Posterior cingulate gyrus (tissue), 11 donors: ENCODE results near the gene CCNO.

Source experiments
- DNase-seq, 10 donors: peaks; one replicate each; pipeline versions ENCODE4 v3.0.0 to v3.0.0-alpha.2; 2020 to 2021; ENCODE audit warnings: mixed read lengths in 3 of 10
- intact Hi-C: fragments of 100-400 bp; cut with DNase I; formaldehyde crosslinking; loops from one replicate; pipeline ENCODE4 v1.15.1; 2023

CCNO gene

GRCh38 chr5:55232985-55233928 is at the start of gene CCNO:
Gene CCNO, minus strand, starts transcription at chr5:55233608. Its CDS starts 85 bp downstream, at chr5:55233523.
- DNase-seq, result peak in 9 of 10 donors; percentile 43 to 95 (median 67)
- intact Hi-C loops, result loop anchor here (5.0 kb wide), 1 partner anchor 56 kb away; no protein-coding TSS in a partner anchor

- intact Hi-C loops, result no loop called here
These were observed 45.4 kb upstream of the CCNO start for GRCh38 chr5:55278778-55279177.

GRCh38 chr5:55276771-55277170 is 43.4 kb upstream of the CCNO start:
- DNase-seq, result no peak
- intact Hi-C loops, result no loop called here

More at GRCh38 chr5:55278778-55279177, 45.4 kb upstream of the CCNO start:
- DNase-seq, result no peak

- no peak for DNase-seq
- intact Hi-C loops, result no loop called here
These were observed 24.9 kb upstream of the CCNO start for GRCh38 chr5:55258339-55258738.

- intact Hi-C loops, result no loop called here
These were observed 21.4 kb upstream of the CCNO start for GRCh38 chr5:55254802-55255201.

GRCh38 chr5:55250064-55250463 is 16.7 kb upstream of the CCNO start:
- intact Hi-C loops, result no loop called here
- no peak for DNase-seq

More at GRCh38 chr5:55254802-55255201, 21.4 kb upstream of the CCNO start:
- no peak for DNase-seq

- intact Hi-C loops, result no loop called here
- DNase-seq, result no peak
These were observed 8.3 kb upstream of the CCNO start for GRCh38 chr5:55241746-55242145.

GRCh38 chr5:55236800-55237199 is 3.4 kb upstream of the CCNO start:
- DNase-seq, result no peak
- intact Hi-C loops, result no loop called here

GRCh38 chr5:55234121-55234700 is 803 bp upstream of the CCNO start:
- DNase-seq, result peak in 3 of 10 donors; percentile 12 to 83 (median 67)
- intact Hi-C loops, result loop anchor here (5.0 kb wide), 1 partner anchor 57 kb away; no protein-coding TSS in a partner anchor

GRCh38 chr5:55232271-55232984 is 980 bp downstream of the CCNO start:
- DNase-seq, result peak in 6 of 10 donors; percentile 30 to 87 (median 62)
- intact Hi-C loops, result loop anchor here (5.0 kb wide), 1 partner anchor 55 kb away; no protein-coding TSS in a partner anchor

- no peak for DNase-seq
- intact Hi-C loops, result loop anchor here (5.0 kb wide), 1 partner anchor 55 kb away; no protein-coding TSS in a partner anchor
These were observed 1.5 kb downstream of the CCNO start for GRCh38 chr5:55231919-55232270.

GRCh38 chr5:55231029-55231918 is 2.1 kb downstream of the CCNO start:
- peak in 6 of 10 donors; percentile 33 to 92 (median 61) for DNase-seq
- intact Hi-C loops, result loop anchor here (5.0 kb wide), 1 partner anchor 54 kb away; no protein-coding TSS in a partner anchor

GRCh38 chr5:55230086-55230629 is 3.2 kb downstream of the CCNO start:
- intact Hi-C loops, result loop anchor here (5.0 kb wide), 1 partner anchor 53 kb away; no protein-coding TSS in a partner anchor
- no peak for DNase-seq

GRCh38 chr5:55227664-55228430 is 5.6 kb downstream of the CCNO start:
- intact Hi-C loops, result no loop called here
- DNase-seq, result no peak

- DNase-seq, result peak in 4 of 10 donors; percentile 12 to 87 (median 48)
- intact Hi-C loops, result no loop called here
These were observed 6.3 kb downstream of the CCNO start, which contains the start of gene MCIDAS for GRCh38 chr5:55226934-55227663. Gene MCIDAS, minus strand, starts transcription at chr5:55227315. Its CDS starts 177 bp downstream, at chr5:55227138.

GRCh38 chr5:55226027-55226933 is 7.1 kb downstream of the CCNO start:
- intact Hi-C loops, result no loop called here
- DNase-seq, result peak in 3 of 10 donors; percentile 26 to 77 (median 75)

- intact Hi-C loops, result no loop called here
- DNase-seq, result no peak
These were observed 8.1 kb downstream of the CCNO start for GRCh38 chr5:55225346-55225745.
